Karpas-422 (cell line): ENCODE data around the gene RBM47. TPM values are rescaled to one million over a fixed set of nuclear protein-coding genes. Genes with fewer than 3 reads are reported as not detected.

Experiments used
- DNase-seq: peaks from one replicate; pipeline ENCODE4 v3.0.0-alpha.2; 2015
- H2AFZ ChIP-seq: fragments of 200-600 bp; sonication (generic); 2 replicates; pipeline ENCODE4 v1.6.1; 2014; ENCODE audit warnings: antibody characterized with exemption, low read length, mixed read lengths
- H3K27ac ChIP-seq: fragments of 200-600 bp; sonication (generic); 2 replicates; pipeline ENCODE4 v1.5.1; 2014; ENCODE audit warnings: mild to moderate bottlenecking, low read length, moderate library complexity
- H3K27me3 ChIP-seq: fragments of 200-600 bp; sonication (generic); 2 replicates; pipeline ENCODE4 v1.6.1; 2014; ENCODE audit warnings: low read length, mixed read lengths
- H3K36me3 ChIP-seq: fragments of 200-600 bp; sonication (generic); 2 replicates; pipeline ENCODE4 v1.6.1; 2014; ENCODE audit warnings: low read length, mixed read lengths; ENCODE audit not compliant: insufficient read depth
- H3K4me1 ChIP-seq: fragments of 200-600 bp; sonication (generic); 2 replicates; pipeline ENCODE4 v1.6.1; 2014; ENCODE audit warnings: mild to moderate bottlenecking, low read length, mixed read lengths
- H3K4me2 ChIP-seq: fragments of 200-600 bp; sonication (generic); 2 replicates; pipeline ENCODE4 v1.6.1; 2014; ENCODE audit warnings: low read length, low read depth, mild to moderate bottlenecking; ENCODE audit not compliant: poor library complexity, severe bottlenecking
- H3K4me3 ChIP-seq: fragments of 200-600 bp; sonication (generic); 2 replicates; pipeline ENCODE4 v1.5.1; 2014; ENCODE audit warnings: mild to moderate bottlenecking, antibody characterized with exemption, low read length, mixed read lengths
- H3K79me2 ChIP-seq: fragments of 200-600 bp; sonication (generic); 2 replicates; pipeline ENCODE4 v1.6.1; 2014; ENCODE audit warnings: mild to moderate bottlenecking, low read length, mixed read lengths
- H3K9ac ChIP-seq: fragments of 200-600 bp; sonication (generic); 2 replicates; pipeline ENCODE4 v1.6.0; 2014; ENCODE audit warnings: low read length
- H3K9me2 ChIP-seq: fragments of 200-600 bp; sonication (generic), shearing (Covaris generic); replicated peaks from 2 replicates; pipeline ENCODE4 v1.6.0; 2014; ENCODE audit warnings: mild to moderate bottlenecking, low read length, moderate library complexity; ENCODE audit not compliant: insufficient read depth
- H3K9me3 ChIP-seq: fragments of 300-700, 200-600 bp; sonication (generic); 2 replicates; pipeline ENCODE4 v1.6.1; 2014; ENCODE audit warnings: low read length, mixed read lengths
- H4K20me1 ChIP-seq: fragments of 200-600 bp; sonication (generic); 2 replicates; pipeline ENCODE4 v1.6.1; 2014; ENCODE audit warnings: mild to moderate bottlenecking, antibody characterized with exemption, low read length, low read depth; ENCODE audit not compliant: insufficient read depth
- total RNA-seq: library from RNA; depleted of rRNA; stranded (reverse); fragments of >200 nt; shearing (Covaris generic); gene quantifications from 2 replicates; pipeline ENCODE4 v1.2.3, GENCODE V29; 2014; ENCODE audit warnings: low replicate concordance

The RBM47 gene
- total RNA-seq, 1 experiment from 2014 or later, result not detected

DNA sequence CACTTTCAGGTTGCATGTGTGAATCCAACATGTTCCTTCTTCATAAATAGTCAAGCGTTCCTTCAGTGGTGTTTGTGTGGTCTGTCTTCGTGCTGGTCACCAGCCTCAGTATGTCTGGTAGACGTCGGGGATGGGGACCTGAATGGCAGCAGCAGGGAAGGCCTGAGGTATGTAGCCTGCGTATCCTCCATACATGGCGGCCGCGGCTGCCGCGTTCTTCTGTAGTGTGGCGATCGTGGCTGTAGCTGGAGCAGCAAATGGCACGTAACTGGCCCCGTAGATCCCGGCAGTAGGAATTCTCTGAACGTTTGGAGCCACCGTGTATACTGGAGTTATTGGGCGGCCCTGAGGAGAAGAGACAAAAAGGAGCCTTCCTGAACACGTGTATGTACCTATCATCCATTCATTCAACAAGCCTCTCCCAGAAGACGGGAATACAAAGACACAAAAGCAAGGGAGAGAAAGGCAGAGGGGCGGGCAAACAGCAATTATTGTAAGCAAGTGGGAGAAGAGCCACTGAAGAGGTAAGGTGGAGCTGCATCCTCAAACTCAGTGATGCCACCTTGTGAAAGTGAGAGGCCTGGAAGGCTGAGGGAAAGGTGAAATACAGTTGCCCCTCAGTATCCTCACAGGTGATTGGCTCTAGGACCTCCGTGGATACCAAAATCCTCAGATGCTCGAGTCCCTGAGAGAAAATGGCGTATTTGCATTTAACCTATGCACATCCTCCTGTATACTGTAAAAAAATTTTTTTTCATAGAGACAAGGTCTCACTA, 203.7 kb downstream of the RBM47 start:
- Histone ChIP-seq H3K36me3 (no peaks in the 10 kb centered on the region), H3K9ac (no peak overlapping the region), H3K4me1 (no peaks in the 10 kb centered on the region), H3K4me3 (no peak overlapping the region), H3K27me3 (no peaks in the 10 kb centered on the region), H4K20me1 (no peaks in the 10 kb centered on the region), H3K9me2 (no peaks in the 10 kb centered on the region), H3K79me2 (no peaks in the 10 kb centered on the region), H3K4me2 (no peak overlapping the region), H3K9me3 (no peaks in the 10 kb centered on the region), H3K27ac (no peak overlapping the region), H2AFZ (no peak overlapping the region)
- DNase-seq, result no peak

DNA sequence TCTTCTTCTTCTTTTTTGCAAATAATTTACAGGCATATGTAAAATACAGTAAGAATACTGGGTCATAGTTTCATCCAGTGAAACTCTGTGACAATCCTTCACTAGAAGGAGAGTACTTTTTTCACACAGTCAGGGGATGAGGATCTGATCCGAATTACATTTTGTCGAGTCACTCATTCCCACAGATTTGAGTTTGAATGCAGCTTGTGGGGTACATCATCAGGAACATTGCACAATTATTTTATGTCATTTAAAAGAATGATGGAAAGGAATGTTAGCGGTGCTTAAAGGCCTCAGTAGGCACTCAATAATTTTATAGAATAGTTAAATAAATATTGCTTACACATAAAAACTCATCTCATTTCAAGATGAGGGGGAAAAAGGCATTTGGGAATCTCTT, 205.9 kb downstream of the RBM47 start:
- Histone ChIP-seq H3K4me3 (no peak overlapping the region), H3K4me2 (no peak overlapping the region), H4K20me1 (no peaks in the 10 kb centered on the region), H3K4me1 (peaks cover 1% of the 10 kb centered on the region), H3K9ac (no peak overlapping the region), H3K79me2 (no peaks in the 10 kb centered on the region), H3K36me3 (no peaks in the 10 kb centered on the region), H3K27me3 (0 out of 2 replicates have a peak, but pooled peaks cover under 1% of the 10 kb centered on the region), H3K9me2 (no peaks in the 10 kb centered on the region), H2AFZ (no peak overlapping the region), H3K9me3 (no peaks in the 10 kb centered on the region), H3K27ac (no peak overlapping the region)
- DNase-seq, result no peak

DNA sequence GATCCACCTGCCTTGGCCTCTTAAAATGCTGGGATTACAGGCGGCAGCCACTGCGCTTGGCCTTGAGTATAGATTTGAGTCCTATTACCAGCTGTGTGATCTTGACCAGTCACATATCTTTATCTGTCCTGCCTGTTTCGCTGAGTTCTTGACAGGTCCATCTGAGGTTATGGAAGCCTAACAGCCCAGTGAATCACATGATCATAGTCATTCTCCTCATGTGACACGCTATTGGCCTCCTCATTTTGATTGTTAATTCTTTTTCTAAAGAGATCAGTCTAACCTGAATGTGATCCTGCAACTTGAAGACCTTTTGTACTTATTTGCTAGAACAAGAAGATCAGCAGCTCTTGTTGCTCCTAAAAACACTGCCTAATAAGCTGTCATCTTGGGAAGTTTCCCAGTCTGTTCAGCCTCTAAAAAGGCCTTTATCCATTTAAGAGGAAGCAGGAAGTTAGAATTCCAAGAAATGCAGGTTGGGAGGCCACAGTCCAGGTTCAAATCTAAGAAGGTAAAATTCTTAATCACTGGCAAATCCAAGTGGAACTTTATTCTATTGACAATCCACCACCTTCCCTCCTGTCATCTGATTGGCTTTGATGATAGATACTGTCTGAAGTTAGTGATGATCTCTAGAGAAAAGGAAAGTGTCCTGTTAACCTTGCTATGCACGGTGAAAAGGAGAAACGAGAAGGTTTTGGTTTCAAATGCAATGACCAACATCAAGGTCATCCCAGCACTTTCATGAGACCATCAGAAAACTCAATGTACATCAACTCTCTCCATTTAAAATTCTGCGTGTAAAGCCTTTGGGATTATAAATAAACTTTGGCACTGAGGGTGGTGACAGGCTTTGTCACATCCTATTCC, 207.6 kb downstream of the RBM47 start:
- Histone ChIP-seq H2AFZ (no peak overlapping the region), H3K27me3 (0 out of 2 replicates have a peak, but pooled peaks cover 3% of the 10 kb centered on the region), H3K4me1 (peaks cover 11% of the 10 kb centered on the region), H3K9me3 (no peaks in the 10 kb centered on the region), H3K36me3 (no peaks in the 10 kb centered on the region), H3K9me2 (no peaks in the 10 kb centered on the region), H4K20me1 (no peaks in the 10 kb centered on the region), H3K27ac (no peak overlapping the region), H3K4me3 (no peak overlapping the region), H3K4me2 (no peak overlapping the region), H3K79me2 (no peaks in the 10 kb centered on the region), H3K9ac (no peak overlapping the region)
- DNase-seq, result no peak

DNA sequence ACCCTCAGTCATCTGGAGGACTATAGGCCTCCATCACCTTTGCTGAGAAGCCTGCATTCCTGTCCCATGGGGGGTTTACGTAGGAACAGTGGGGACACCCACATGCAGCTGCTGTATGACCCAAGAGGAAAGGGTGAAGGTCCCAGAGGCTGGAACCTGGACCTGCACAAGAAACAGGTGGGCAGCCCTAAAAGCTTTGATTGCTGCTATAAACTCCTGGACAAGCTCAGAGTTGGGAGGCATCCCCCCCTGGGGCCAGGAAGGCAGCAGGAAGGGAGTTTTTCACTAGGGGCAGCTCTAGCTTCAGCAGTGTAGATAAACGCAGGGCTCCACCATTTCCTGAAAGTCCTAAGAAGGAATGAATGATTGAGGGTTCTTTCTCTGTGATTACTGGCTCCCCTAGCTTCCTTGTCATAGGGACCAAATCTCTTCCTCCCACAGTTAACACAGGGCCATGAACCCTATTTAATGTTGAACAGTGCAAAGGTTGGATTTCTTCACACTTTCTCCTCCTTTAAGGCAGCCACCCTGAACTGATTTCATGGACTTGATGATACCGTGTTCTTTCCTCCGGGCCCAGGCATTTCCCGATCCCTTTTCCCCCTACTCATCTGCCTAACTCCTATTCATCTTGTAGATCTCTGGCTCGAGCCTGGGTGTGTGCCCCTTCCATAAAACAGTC, 210.3 kb downstream of the RBM47 start:
- no peak overlapping the region for H3K4me2 ChIP-seq

DNA sequence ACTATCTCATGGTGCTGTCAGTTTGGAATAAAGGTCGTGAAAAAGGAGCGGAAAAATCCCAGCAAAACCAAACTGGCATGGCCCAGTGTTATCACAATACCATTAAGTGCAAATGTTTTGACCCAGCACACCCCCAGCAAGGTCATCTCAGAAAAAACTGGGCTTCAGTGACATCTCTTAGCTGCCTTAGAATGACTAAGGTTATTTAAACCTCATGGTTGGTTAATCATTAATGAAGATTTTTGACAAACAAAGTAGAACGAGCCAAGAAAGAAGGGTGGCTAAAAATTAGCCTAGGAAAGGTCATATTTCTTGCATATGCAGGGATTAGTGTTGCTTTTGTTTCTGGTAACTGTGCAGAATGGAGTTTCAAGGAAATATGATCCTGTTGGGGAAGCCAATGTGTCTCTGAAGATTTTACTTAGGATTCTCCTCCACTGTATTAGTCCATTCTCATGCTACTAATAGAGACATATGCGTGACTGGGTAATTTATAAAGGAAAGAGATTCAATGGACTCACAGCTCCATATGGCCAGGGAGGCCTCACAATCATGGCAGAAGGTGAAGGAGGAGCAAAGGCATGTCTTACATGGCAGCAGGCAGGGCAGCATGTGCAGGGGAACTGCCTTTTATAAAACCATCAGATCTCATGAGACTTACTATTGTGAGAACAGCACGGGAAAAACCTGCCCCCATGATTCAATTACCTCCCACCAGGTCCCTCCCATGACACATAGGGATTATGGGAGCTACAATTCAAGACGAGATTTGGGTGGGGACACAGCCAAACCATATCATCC, 211.0 kb downstream of the RBM47 start:
- Histone ChIP-seq H3K79me2 (no peaks in the 10 kb centered on the region), H3K4me2 (peak overlapping the region; percentile 13), H3K9me2 (no peaks in the 10 kb centered on the region), H3K4me3 (no peak overlapping the region), H3K9me3 (no peaks in the 10 kb centered on the region), H4K20me1 (no peaks in the 10 kb centered on the region), H2AFZ (no peak overlapping the region), H3K4me1 (peaks cover 11% of the 10 kb centered on the region), H3K36me3 (no peaks in the 10 kb centered on the region), H3K9ac (no peak overlapping the region), H3K27ac (no peak overlapping the region), H3K27me3 (0 out of 2 replicates have a peak, but pooled peaks cover 3% of the 10 kb centered on the region)
- no peak for DNase-seq

More for the DNA sequence above, 210.3 kb downstream of the RBM47 start:
- no peaks in the 10 kb centered on the region for H3K36me3 ChIP-seq
- peaks cover 11% of the 10 kb centered on the region for H3K4me1 ChIP-seq
- H2AFZ ChIP-seq, result no peak overlapping the region
- no peaks in the 10 kb centered on the region for H3K79me2 ChIP-seq
- H3K9ac ChIP-seq, result no peak overlapping the region
- no peaks in the 10 kb centered on the region for H3K9me2 ChIP-seq
- H3K9me3 ChIP-seq, result no peaks in the 10 kb centered on the region
- DNase-seq, result no peak
- 0 out of 2 replicates have a peak, but pooled peaks cover 3% of the 10 kb centered on the region for H3K27me3 ChIP-seq
- H3K27ac ChIP-seq, result no peak overlapping the region
- no peak overlapping the region for H3K4me3 ChIP-seq
- no peaks in the 10 kb centered on the region for H4K20me1 ChIP-seq

DNA sequence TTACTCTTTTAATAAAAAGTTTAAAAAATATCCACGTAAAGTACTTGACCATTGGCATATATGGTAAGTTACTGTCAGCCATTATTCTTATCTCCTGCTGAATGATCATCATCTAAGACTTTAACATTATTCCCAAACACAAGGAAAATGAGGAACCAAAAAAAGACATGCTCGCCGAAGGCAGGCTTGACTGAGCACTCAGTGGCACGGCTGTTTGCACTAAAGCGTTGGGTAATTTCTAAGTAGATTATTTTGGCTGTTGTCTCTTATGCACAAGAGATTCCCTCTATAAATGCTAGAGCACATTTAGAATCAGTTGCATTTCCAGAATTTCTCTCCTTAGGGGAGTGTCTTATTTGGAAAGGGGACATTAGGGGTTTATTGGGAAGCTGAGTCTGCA, 211.7 kb downstream of the RBM47 start:
- Histone ChIP-seq H4K20me1 (no peaks in the 10 kb centered on the region), H3K27ac (no peak overlapping the region), H3K4me2 (peak overlapping the region; percentile 13), H3K4me3 (no peak overlapping the region), H3K79me2 (no peaks in the 10 kb centered on the region), H3K4me1 (peaks cover 11% of the 10 kb centered on the region), H3K9me3 (no peaks in the 10 kb centered on the region), H3K27me3 (0 out of 2 replicates have a peak, but pooled peaks cover 3% of the 10 kb centered on the region), H3K9ac (no peak overlapping the region), H3K9me2 (no peaks in the 10 kb centered on the region), H3K36me3 (no peaks in the 10 kb centered on the region), H2AFZ (no peak overlapping the region)
- DNase-seq, result no peak

DNA sequence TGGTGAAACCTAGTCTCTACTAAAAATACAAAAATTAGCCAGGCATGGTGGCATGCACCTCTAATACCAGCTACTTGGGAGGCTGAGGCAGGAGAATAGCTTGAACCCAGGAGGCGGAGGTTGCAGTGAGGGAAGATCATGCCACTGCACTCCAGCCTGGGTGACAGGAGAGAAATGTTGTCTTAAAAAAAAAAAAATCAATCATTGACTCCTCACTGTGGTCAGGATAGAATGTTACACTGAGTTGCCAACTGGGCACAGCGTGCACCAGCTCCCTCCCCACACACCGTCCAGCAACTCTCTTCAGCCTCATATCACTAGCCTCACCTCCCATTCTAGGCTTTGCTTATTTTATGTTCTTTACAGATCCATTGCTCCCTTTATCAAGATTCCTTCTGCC, 215.0 kb downstream of the RBM47 start:
- no peak overlapping the region for H3K27ac ChIP-seq
- no peaks in the 10 kb centered on the region for H3K79me2 ChIP-seq

More for the DNA sequence above, 215.0 kb downstream of the RBM47 start:
- H3K4me2 ChIP-seq, result no peak overlapping the region
- H2AFZ ChIP-seq, result no peak overlapping the region
- H3K4me1 ChIP-seq, result peaks cover 14% of the 10 kb centered on the region
- H3K9me2 ChIP-seq, result no peaks in the 10 kb centered on the region
- no peaks in the 10 kb centered on the region for H3K36me3 ChIP-seq
- H3K27me3 ChIP-seq, result 0 out of 2 replicates have a peak, but pooled peaks cover 3% of the 10 kb centered on the region
- no peak overlapping the region for H3K9ac ChIP-seq
- no peak overlapping the region for H3K4me3 ChIP-seq
- no peak for DNase-seq
- H3K9me3 ChIP-seq, result no peaks in the 10 kb centered on the region
- no peaks in the 10 kb centered on the region for H4K20me1 ChIP-seq
